ENCODE results near the gene PI16. TPM values are rescaled to one million over a fixed set of nuclear protein-coding genes. Genes with fewer than 3 reads are reported as not detected.

PI16 gene
- total RNA-seq, 1 donor: 6.3 TPM

DNA sequence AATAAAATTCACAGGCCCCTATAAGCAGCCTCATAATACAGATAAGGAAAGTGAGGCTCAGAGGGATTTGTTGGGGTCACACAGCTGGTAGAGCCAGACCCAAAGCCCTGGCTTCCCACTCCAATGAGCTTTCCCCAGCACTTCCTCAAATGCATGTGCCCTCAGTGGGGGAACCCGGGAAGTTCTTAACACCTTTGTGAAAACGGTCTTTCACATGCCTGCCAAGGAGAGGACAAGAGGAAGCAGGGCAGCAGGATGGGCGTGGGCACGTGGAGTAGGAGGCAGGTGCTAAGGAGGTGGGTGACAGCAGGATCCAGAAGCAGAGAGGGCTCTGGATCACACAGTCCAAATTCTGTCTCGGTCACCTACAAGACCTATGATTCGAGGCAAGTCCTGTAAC is 598 bp downstream of the PI16 start:
- peak overlapping the region; percentile 39 for H3K4me3 ChIP-seq (ENCODE audit: low read depth, low read length)
- DNase-seq (ENCODE audit: low read depth): no peak
- TF ChIP-seq, protein P1, sequence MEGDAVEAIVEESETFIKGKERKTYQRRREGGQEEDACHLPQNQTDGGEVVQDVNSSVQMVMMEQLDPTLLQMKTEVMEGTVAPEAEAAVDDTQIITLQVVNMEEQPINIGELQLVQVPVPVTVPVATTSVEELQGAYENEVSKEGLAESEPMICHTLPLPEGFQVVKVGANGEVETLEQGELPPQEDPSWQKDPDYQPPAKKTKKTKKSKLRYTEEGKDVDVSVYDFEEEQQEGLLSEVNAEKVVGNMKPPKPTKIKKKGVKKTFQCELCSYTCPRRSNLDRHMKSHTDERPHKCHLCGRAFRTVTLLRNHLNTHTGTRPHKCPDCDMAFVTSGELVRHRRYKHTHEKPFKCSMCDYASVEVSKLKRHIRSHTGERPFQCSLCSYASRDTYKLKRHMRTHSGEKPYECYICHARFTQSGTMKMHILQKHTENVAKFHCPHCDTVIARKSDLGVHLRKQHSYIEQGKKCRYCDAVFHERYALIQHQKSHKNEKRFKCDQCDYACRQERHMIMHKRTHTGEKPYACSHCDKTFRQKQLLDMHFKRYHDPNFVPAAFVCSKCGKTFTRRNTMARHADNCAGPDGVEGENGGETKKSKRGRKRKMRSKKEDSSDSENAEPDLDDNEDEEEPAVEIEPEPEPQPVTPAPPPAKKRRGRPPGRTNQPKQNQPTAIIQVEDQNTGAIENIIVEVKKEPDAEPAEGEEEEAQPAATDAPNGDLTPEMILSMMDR (IDR thresholded peaks at IDR 0.05; ENCODE audit: insufficient read depth, low read length): no peak

GRCh38 chr6:36955671-36956445 is 1.3 kb downstream of the PI16 start:
- TF ChIP-seq, protein P1 (IDR thresholded peaks at IDR 0.05; ENCODE audit: insufficient read depth, low read length): no peak
- peak; percentile 33 for DNase-seq (ENCODE audit: low read depth)
- H3K4me3 ChIP-seq (ENCODE audit: low read depth, low read length): peak overlapping the region; percentile 2

DNA sequence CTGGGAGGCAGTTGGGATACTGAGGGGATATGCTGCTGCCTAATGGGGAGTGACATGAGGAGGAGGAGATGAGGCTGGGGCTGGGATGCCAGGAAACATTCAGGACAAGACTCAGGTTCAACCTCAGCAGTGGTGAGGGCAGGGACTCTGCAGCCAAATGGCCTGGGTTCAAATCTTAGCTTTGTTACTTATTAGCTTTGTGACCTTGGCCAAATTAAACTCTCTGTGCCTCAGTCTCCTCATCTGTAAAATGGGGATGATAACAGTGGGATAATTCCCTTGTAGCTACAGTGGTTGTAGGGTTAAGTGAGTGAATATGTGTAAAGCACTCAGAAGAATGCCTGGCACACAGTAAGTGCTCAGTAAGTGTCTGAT is 1.9 kb downstream of the PI16 start:
- DNase-seq (ENCODE audit: low read depth): no peak
- TF ChIP-seq, protein P1 (IDR thresholded peaks at IDR 0.05; ENCODE audit: insufficient read depth, low read length): no peak
- no peak overlapping the region for H3K4me3 ChIP-seq (ENCODE audit: low read depth, low read length)

- H3K4me3 ChIP-seq (ENCODE audit: low read depth, low read length): no peak overlapping the region
- TF ChIP-seq, protein P1 (IDR thresholded peaks at IDR 0.05; ENCODE audit: insufficient read depth, low read length): no peak
- no peak for DNase-seq (ENCODE audit: low read depth)
These were observed 3.3 kb downstream of the PI16 start for GRCh38 chr6:36957773-36958271.

DNA sequence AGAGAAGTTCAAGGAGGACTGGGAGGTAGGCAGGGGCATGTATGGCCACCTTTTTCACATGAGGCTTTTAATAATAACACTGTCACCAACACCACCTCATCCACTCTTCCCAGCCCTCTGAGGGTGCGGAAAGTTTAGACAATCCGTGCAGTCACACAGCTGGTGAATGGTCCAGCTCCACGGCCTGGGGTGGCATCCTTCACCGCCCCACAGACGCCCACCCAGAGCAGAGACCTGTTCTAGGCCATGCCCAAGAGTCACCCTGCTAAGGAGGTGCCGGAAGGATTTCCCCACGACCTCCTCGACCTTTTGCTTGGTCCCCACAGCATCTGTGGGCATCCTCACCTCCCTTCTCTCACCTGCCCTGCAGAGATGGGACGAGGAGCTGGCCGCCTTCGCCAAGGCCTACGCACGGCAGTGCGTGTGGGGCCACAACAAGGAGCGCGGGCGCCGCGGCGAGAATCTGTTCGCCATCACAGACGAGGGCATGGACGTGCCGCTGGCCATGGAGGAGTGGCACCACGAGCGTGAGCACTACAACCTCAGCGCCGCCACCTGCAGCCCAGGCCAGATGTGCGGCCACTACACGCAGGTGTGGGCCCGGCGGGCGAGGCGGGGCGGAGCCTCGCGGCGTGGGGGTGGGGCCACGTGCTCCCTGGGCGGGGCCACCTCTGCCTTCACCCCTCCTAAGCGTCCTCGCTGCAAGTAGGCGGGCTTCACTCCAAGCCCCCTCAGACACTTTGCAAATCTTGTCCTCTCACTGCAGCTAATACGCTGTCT is 4.4 kb downstream of the PI16 start:
- TF ChIP-seq, protein P1 (IDR thresholded peaks at IDR 0.05; ENCODE audit: insufficient read depth, low read length): no peak
- no peak for DNase-seq (ENCODE audit: low read depth)
- H3K4me3 ChIP-seq (ENCODE audit: low read depth, low read length): no peak overlapping the region

GRCh38 chr6:36959555-36960250 is 5.2 kb downstream of the PI16 start:
- no peak for DNase-seq (ENCODE audit: low read depth)
- no peak overlapping the region for H3K4me3 ChIP-seq (ENCODE audit: low read depth, low read length)
- TF ChIP-seq, protein P1 (IDR thresholded peaks at IDR 0.05; ENCODE audit: insufficient read depth, low read length): no peak

All from fibroblast of the aortic adventitia (primary cell).